ENCODE data around the gene EHMT1.

Gene EHMT1

GRCh38 chr9:137674976-137675320 is 56.1 kb downstream of the EHMT1 start:
- DNase-seq = no peak

GRCh38 chr9:137676998-137677397 is 58.2 kb downstream of the EHMT1 start:
- DNase-seq = no peak

- DNase-seq = no peak
These were observed 59.4 kb downstream of the EHMT1 start for GRCh38 chr9:137678202-137678601.

- DNase-seq = no peak
These were observed 60.4 kb downstream of the EHMT1 start for GRCh38 chr9:137679249-137679648.

GRCh38 chr9:137679695-137680305 is 61.0 kb downstream of the EHMT1 start:
- DNase-seq = no peak

GRCh38 chr9:137680444-137681358 is 61.9 kb downstream of the EHMT1 start:
- DNase-seq = no peak

- DNase-seq = no peak
These were observed 63.8 kb downstream of the EHMT1 start for GRCh38 chr9:137682428-137683105.

GRCh38 chr9:137683262-137683864 is 64.6 kb downstream of the EHMT1 start:
- no peak for DNase-seq

- no peak for DNase-seq
These were observed 66.4 kb downstream of the EHMT1 start for GRCh38 chr9:137685035-137685740.

- no peak for DNase-seq
These were observed 67.1 kb downstream of the EHMT1 start for GRCh38 chr9:137685741-137686420.

- DNase-seq = no peak
These were observed 69.5 kb downstream of the EHMT1 start for GRCh38 chr9:137688261-137688660.

GRCh38 chr9:137688725-137689124 is 69.9 kb downstream of the EHMT1 start:
- no peak for DNase-seq

- no peak for DNase-seq
These were observed 71.1 kb downstream of the EHMT1 start for GRCh38 chr9:137689745-137690529.

- DNase-seq = no peak
These were observed 72.3 kb downstream of the EHMT1 start for GRCh38 chr9:137690930-137691645.

- DNase-seq = no peak
These were observed 73.0 kb downstream of the EHMT1 start for GRCh38 chr9:137691646-137692351.

- DNase-seq = no peak
These were observed 75.6 kb downstream of the EHMT1 start for GRCh38 chr9:137694236-137694959.

GRCh38 chr9:137694962-137695875 is 76.4 kb downstream of the EHMT1 start:
- DNase-seq = no peak

Data from activated naive CD4-positive, alpha-beta T cell treated with Interleukin-2 at 50 U/mL for 16 hours (primary cell).